C4-2B (cell line): ENCODE data around the gene DBN1.

ENCODE experiments used
- H3K27ac ChIP-seq: fragments of 450-650 bp; 2 replicates; pipeline ENCODE4 v1.5.1; 2017
- ZFX ChIP-seq: fragments of 450-650 bp; IDR thresholded peaks from 2 replicates; pipeline ENCODE4 v1.6.1; 2017
- TF ChIP-seq, protein P1 (sequence below): fragments of 450-650 bp; conservative IDR thresholded peaks from 2 replicates; pipeline ENCODE4 v1.5.1; 2017; ENCODE audit warnings: mild to moderate bottlenecking

The DBN1 gene

DNA sequence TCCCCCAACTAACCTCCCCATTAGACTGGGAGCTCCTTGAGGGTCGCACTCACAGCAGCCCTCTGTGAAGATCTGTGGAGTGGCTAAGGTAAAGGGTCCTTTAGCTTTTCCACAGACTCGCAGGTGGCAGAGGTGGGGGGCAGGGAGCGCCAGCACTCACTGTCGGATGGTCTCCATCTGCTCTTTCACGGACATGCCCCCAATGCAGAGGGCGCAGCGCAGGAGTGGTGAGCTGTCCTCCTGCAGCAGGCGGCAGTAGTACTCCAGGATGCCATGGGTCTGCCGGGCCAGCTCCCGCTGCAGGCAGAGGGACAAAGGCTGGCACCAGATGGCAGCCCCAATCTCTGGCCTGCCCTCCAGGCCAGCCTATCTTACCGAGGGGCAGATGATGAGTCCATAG, 41.1 kb upstream of the DBN1 start:
- no peak overlapping the region for H3K27ac ChIP-seq
- no peak for TF ChIP-seq ZFX
- TF ChIP-seq, protein P1, sequence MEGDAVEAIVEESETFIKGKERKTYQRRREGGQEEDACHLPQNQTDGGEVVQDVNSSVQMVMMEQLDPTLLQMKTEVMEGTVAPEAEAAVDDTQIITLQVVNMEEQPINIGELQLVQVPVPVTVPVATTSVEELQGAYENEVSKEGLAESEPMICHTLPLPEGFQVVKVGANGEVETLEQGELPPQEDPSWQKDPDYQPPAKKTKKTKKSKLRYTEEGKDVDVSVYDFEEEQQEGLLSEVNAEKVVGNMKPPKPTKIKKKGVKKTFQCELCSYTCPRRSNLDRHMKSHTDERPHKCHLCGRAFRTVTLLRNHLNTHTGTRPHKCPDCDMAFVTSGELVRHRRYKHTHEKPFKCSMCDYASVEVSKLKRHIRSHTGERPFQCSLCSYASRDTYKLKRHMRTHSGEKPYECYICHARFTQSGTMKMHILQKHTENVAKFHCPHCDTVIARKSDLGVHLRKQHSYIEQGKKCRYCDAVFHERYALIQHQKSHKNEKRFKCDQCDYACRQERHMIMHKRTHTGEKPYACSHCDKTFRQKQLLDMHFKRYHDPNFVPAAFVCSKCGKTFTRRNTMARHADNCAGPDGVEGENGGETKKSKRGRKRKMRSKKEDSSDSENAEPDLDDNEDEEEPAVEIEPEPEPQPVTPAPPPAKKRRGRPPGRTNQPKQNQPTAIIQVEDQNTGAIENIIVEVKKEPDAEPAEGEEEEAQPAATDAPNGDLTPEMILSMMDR: no peak

DNA sequence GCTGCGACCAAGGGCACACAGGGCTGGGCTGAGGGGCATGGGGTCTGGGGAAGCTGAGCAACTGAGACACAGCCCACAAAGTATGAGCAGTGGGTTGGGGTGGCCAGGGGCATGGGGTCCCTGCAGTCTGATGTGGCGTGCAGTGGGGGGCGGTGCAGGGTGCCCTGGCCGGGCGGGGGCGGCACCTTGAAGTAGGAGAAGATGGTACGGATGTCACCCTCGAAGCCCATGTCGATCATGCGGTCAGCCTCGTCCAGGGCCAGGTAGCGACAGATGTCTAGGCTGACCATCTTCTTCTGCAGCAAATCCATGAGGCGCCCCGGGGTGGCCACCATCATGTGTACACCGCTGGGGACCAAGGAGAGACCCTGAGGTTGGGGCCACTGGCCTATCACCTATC, 40.1 kb upstream of the DBN1 start:
- no peak overlapping the region for H3K27ac ChIP-seq
- no peak for TF ChIP-seq ZFX
- TF ChIP-seq, protein P1: no peak

DNA sequence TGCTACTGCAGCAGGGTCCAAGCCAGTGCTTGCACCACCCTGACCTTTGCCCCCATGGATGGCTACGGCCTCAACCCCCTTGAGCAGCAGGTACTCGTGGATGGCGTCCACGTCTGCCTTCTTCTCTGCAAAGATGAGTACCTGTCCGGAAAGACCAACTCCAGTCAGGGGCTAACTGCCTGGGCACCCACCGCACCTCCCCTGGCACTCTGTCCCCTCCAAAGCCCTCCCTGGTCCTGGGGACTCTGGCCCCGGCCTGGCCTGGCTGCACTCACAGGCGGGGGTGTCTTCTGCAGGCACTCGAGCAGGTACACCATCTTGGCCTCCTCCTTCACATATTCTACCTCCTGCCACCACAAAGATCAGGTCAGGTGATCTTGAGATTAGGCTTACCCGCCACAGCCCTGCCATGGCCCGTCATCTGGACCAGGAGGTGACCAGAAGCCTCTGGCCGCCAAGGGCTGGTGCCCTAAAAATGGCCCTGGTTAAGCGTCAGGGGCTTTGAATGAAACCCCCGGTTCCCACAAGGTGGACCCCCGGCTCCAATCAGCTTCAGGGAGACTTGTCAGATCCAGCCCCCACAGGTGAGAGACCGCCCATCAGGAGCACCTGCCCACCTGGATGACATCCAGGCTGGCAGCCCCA, 39.4 kb upstream of the DBN1 start:
- H3K27ac ChIP-seq: no peak overlapping the region
- TF ChIP-seq ZFX: no peak
- TF ChIP-seq, protein P1: no peak

DNA sequence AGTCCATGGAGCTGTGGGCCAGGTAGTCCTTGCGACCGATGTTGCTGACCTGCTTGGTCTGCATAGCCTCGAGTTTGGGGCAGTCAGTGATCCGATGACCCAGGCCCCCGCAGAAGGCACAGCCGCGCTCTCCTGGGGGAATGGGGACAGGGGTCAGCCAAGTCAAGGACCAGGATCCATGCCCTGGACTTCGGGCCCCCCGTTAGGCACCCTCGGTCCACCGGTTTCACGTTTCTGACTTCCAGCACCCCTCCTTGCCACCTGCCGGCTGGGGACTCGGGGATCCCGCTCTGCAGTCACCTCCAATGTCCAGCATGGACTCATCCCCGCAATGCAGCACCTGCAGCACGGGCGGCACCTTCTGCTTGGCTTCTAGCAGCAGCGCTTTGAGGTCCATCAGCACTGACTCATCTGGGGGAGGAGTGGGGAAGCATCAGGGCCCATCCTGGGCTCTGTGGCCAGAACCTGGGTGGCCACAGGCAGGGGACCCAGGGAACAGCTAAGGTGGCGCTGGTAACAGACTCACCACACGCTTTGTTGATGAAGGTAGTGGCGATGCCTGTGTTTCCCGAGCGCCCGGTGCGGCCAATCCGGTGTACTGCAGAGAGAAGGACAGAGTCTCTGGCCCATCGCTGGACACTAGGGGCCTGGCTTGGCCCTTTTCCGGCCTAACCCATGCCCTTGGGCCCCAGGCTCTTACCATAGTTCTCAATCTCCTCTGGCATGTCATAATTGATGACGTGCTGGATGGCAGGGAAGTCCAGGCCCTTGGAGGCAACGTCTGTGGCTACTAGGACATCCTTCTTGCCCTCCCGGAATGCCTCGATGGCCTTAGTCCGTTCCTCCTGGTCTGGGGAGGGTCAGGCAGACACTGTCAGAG, 38.6 kb upstream of the DBN1 start:
- H3K27ac ChIP-seq: no peak overlapping the region
- TF ChIP-seq, protein P1: no peak
- no peak for TF ChIP-seq ZFX

DNA sequence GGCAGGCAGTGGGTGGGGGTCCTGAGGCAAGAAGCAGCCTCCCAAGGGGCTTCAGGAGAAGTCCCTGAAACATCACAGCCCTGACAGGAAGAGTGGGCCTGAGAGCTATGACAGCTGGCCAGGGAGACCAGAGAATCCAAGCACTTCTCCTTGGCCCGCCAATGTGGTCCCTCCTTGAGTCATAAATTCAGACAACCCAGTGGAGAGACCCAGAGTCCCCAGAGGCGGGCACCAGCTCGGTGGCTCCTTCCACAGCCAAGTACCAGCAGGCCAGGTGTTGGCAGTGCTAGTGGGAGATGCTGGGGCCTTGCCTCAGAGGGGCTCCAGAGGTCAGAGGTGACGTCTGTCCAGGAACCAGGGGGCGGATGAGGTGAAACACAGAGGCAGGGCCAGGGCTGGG, 37.7 kb upstream of the DBN1 start:
- H3K27ac ChIP-seq: no peak overlapping the region
- TF ChIP-seq ZFX: no peak
- TF ChIP-seq, protein P1: no peak

DNA sequence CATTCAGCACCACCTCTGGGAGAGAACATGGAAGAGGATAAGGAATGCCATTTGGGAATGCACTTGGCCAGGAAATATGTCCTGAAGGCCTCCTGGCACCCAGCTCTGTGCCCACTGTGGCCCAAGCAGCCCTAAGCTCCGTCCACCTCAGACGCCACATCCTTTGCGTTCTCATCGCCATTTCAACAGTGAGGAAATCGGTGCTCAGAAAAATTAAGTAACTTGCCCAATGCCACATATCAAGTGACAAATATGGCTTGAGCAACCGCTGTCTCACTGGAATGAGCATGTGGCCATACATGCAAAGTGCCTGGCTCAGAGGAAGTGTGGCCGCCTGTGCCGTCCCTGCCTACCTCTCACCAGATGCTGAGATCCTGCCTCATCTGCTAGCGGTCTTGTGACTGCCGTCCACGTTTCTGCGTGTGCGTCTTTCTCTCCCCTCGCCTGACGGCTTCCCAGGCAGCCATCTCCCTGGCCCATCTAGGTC, 37.2 kb upstream of the DBN1 start:
- no peak for TF ChIP-seq ZFX
- TF ChIP-seq, protein P1: no peak
- H3K27ac ChIP-seq: no peak overlapping the region

DNA sequence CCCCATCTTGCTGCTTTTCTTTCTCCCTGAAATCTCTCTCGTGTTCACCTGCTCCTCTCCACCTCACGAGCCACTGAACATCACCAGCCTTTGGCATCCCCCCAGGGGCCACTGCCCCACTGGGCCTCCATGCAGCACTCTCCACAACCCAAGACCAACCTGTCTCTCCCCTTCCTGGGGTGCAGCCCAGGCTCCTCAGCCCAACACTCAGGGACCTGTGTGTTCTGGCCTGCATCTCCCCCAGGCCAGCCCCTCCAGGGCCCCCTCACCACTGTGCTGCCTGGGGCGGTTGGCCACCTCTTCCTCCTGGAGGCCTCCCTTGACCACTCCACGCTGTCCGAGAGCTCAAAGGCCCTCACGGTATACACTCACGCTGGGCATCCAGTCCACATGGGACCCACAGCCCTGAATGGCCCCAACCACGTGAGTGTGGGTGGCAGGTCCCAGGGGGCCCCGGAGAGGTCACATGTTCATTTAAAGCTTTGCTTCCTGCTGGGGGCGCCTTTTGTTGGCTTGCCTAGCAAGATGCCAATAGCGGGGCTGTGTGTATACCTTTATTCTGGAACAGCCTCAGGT, 36.6 kb upstream of the DBN1 start:
- no peak overlapping the region for H3K27ac ChIP-seq

More for the DNA sequence above, 36.6 kb upstream of the DBN1 start:
- TF ChIP-seq, protein P1: no peak
- no peak for TF ChIP-seq ZFX
